ENCODE measurements around the gene PTPRK.

The PTPRK gene

DNA sequence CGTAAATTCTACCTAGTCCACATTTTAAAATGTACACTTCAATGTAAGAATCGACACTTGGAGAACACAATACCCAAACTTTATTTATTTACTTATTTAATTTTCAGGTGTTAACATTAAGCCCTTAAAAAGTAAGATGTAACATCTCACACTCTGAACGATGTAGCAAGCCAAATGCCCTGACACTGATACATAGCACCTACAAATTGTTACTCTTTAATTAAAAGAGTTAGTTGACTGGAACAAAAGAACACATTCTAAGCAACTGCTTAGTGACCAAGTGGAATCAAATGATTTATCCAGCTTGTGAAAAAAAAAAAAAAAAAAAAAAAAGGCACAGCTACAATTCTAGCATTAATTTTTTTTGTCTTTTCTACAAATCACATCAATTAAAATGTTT lies 327.4 kb downstream of the PTPRK start:
- H3K36me3 ChIP-seq (ENCODE audit: control insufficient read depth in 1 of 2, insufficient read depth in 2 of 2, low read depth in 1 of 2, low read length in 2 of 2) = no peaks in the 10 kb centered on the region
- no peaks in the 10 kb centered on the region for H3K9me3 ChIP-seq (ENCODE audit: control insufficient read depth, low read length)
- H2BK120ac ChIP-seq (ENCODE audit: low read depth, low read length) = no peak overlapping the region
- no peak overlapping the region for H3K4me2 ChIP-seq (ENCODE audit: low read length, poor library complexity, severe bottlenecking)
- DNase-seq = no peak
- peaks cover 2% of the 10 kb centered on the region for H3K4me1 ChIP-seq (ENCODE audit: control insufficient read depth, insufficient read depth, low read depth, low read length)
- no peak overlapping the region for H3K18ac ChIP-seq (ENCODE audit: low read depth in 1 of 2, low read length in 2 of 2)
- peaks cover 11% of the 10 kb centered on the region for H3K79me1 ChIP-seq (replicated peaks; ENCODE audit: low read length, poor library complexity, severe bottlenecking)
- no peak overlapping the region for H3K4me3 ChIP-seq (ENCODE audit: insufficient read depth in 1 of 2, low read depth in 1 of 2, low read length in 2 of 2)
- no peak overlapping the region for H2BK5ac ChIP-seq (ENCODE audit: low read depth, low read length, poor library complexity, severe bottlenecking)
- no peak overlapping the region for H3K23ac ChIP-seq (ENCODE audit: low read length in 2 of 2)
- H3K14ac ChIP-seq (ENCODE audit: low read length in 2 of 2) = no peak overlapping the region
- no peaks in the 10 kb centered on the region for H3K27me3 ChIP-seq (ENCODE audit: control insufficient read depth in 1 of 2, insufficient read depth in 1 of 2, low read length in 2 of 2)
- H2BK12ac ChIP-seq (ENCODE audit: low read length in 2 of 2) = no peak overlapping the region
- H2AFZ ChIP-seq (ENCODE audit: low read depth, low read length) = no peak overlapping the region
- H4K8ac ChIP-seq (ENCODE audit: low read length) = no peak overlapping the region
- no peak overlapping the region for H3K9ac ChIP-seq (ENCODE audit: low read length)
- no peak overlapping the region for H4K91ac ChIP-seq (ENCODE audit: low read length)
- no peak overlapping the region for H2BK15ac ChIP-seq (ENCODE audit: low read depth, poor library complexity, severe bottlenecking)
- H3K27ac ChIP-seq (ENCODE audit: low read length, poor library complexity, severe bottlenecking) = no peak overlapping the region
- H2AK5ac ChIP-seq (ENCODE audit: low read length, severe bottlenecking) = no peak overlapping the region
- WGBS = no CpG with 5 or more reads among the region's 3 CpGs
- no peak overlapping the region for H3K4ac ChIP-seq (ENCODE audit: low read depth in 1 of 2, low read length in 2 of 2)

DNA sequence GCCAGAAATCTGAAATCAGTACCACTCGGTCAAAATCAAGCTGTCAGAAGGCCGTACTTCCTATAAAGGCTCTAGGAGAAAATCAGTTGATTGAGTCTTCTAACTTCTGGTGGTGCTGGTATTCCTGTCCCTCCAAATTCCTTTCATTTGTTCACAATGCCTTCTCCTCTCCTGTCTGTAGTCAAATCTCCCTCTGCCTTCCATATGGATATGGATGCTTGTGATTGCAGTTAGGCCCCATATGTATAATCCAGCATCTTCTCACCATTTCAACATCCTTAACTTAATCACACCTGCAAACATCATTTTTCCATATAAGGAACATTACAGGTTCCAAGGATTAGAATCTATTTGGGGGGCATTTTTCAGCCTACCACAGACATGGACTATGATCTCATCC lies 331.7 kb downstream of the PTPRK start:
- Histone ChIP-seq H4K8ac (ENCODE audit: low read length) (no peak overlapping the region), H3K4ac (ENCODE audit: low read depth in 1 of 2, low read length in 2 of 2) (no peak overlapping the region), H2BK15ac (ENCODE audit: low read depth, poor library complexity, severe bottlenecking) (no peak overlapping the region), H3K9me3 (ENCODE audit: control insufficient read depth, low read length) (no peaks in the 10 kb centered on the region), H3K79me1 (replicated peaks; ENCODE audit: low read length, poor library complexity, severe bottlenecking) (peaks cover 12% of the 10 kb centered on the region), H3K9ac (ENCODE audit: low read length) (no peak overlapping the region), H3K4me3 (ENCODE audit: insufficient read depth in 1 of 2, low read depth in 1 of 2, low read length in 2 of 2) (no peak overlapping the region), H3K4me1 (ENCODE audit: control insufficient read depth, insufficient read depth, low read depth, low read length) (peaks cover 2% of the 10 kb centered on the region), H3K14ac (ENCODE audit: low read length in 2 of 2) (no peak overlapping the region), H2BK5ac (ENCODE audit: low read depth, low read length, poor library complexity, severe bottlenecking) (no peak overlapping the region), H3K27me3 (ENCODE audit: control insufficient read depth in 1 of 2, insufficient read depth in 1 of 2, low read length in 2 of 2) (no peaks in the 10 kb centered on the region), H2AK5ac (ENCODE audit: low read length, severe bottlenecking) (no peak overlapping the region), H2BK120ac (ENCODE audit: low read depth, low read length) (no peak overlapping the region), H3K23ac (ENCODE audit: low read length in 2 of 2) (no peak overlapping the region), H4K91ac (ENCODE audit: low read length) (no peak overlapping the region), H3K4me2 (ENCODE audit: low read length, poor library complexity, severe bottlenecking) (no peak overlapping the region), H3K18ac (ENCODE audit: low read depth in 1 of 2, low read length in 2 of 2) (no peak overlapping the region), H2AFZ (ENCODE audit: low read depth, low read length) (no peak overlapping the region), H2BK12ac (ENCODE audit: low read length in 2 of 2) (no peak overlapping the region), H3K36me3 (ENCODE audit: control insufficient read depth in 1 of 2, insufficient read depth in 2 of 2, low read depth in 1 of 2, low read length in 2 of 2) (peaks cover 0 to 9% of the 10 kb centered on the region in 2 experiments), H3K27ac (ENCODE audit: low read length, poor library complexity, severe bottlenecking) (no peak overlapping the region)
- no peak for DNase-seq
- WGBS = 100% methylated on average over 1 of the region's 2 CpGs

DNA sequence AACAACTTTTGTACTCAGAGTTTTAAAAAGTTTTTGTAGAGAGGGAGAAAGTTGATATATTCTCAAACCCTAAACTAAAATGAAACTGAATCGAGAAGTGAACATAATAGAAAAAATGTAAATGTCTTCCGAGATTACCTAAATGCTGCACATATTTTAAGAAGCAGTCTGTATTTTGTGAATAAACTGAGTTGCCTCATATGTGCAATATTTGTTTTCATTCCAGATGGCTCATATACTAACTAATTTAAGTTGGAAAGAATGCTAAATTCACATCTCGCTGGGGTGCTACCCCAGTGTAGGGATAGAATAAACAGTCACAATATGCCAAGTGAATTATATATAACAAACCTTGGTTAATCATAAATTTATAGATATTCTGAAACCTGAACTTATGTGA lies 333.7 kb downstream of the PTPRK start:
- no peak overlapping the region for H3K4ac ChIP-seq (ENCODE audit: low read depth in 1 of 2, low read length in 2 of 2)
- H3K4me2 ChIP-seq (ENCODE audit: low read length, poor library complexity, severe bottlenecking) = no peak overlapping the region
- H3K9ac ChIP-seq (ENCODE audit: low read length) = peak overlapping the region; percentile 35
- no peak overlapping the region for H3K14ac ChIP-seq (ENCODE audit: low read length in 2 of 2)
- H3K18ac ChIP-seq (ENCODE audit: low read depth in 1 of 2, low read length in 2 of 2) = no peak overlapping the region
- no peak overlapping the region for H3K23ac ChIP-seq (ENCODE audit: low read length in 2 of 2)
- no peak overlapping the region for H4K8ac ChIP-seq (ENCODE audit: low read length)
- H3K79me1 ChIP-seq (replicated peaks; ENCODE audit: low read length, poor library complexity, severe bottlenecking) = peaks cover 8% of the 10 kb centered on the region
- H2BK5ac ChIP-seq (ENCODE audit: low read depth, low read length, poor library complexity, severe bottlenecking) = no peak overlapping the region
- H4K91ac ChIP-seq (ENCODE audit: low read length) = no peak overlapping the region
- H3K9me3 ChIP-seq (ENCODE audit: control insufficient read depth, low read length) = no peaks in the 10 kb centered on the region
- H3K4me1 ChIP-seq (ENCODE audit: control insufficient read depth, insufficient read depth, low read depth, low read length) = no peaks in the 10 kb centered on the region
- H2BK12ac ChIP-seq (ENCODE audit: low read length in 2 of 2) = no peak overlapping the region
- H3K27ac ChIP-seq (ENCODE audit: low read length, poor library complexity, severe bottlenecking) = no peak overlapping the region
- H2AFZ ChIP-seq (ENCODE audit: low read depth, low read length) = no peak overlapping the region
- no peak overlapping the region for H2BK15ac ChIP-seq (ENCODE audit: low read depth, poor library complexity, severe bottlenecking)
- no CpG with 5 or more reads among the region's 3 CpGs for WGBS
- H3K36me3 ChIP-seq (ENCODE audit: control insufficient read depth in 1 of 2, insufficient read depth in 2 of 2, low read depth in 1 of 2, low read length in 2 of 2) = peaks cover 0 to 13% of the 10 kb centered on the region in 2 experiments
- H3K27me3 ChIP-seq (ENCODE audit: control insufficient read depth in 1 of 2, insufficient read depth in 1 of 2, low read length in 2 of 2) = no peaks in the 10 kb centered on the region
- H2BK120ac ChIP-seq (ENCODE audit: low read depth, low read length) = no peak overlapping the region
- no peak overlapping the region for H2AK5ac ChIP-seq (ENCODE audit: low read length, severe bottlenecking)
- no peak for DNase-seq
- H3K4me3 ChIP-seq (ENCODE audit: insufficient read depth in 1 of 2, low read depth in 1 of 2, low read length in 2 of 2) = no peak overlapping the region

DNA sequence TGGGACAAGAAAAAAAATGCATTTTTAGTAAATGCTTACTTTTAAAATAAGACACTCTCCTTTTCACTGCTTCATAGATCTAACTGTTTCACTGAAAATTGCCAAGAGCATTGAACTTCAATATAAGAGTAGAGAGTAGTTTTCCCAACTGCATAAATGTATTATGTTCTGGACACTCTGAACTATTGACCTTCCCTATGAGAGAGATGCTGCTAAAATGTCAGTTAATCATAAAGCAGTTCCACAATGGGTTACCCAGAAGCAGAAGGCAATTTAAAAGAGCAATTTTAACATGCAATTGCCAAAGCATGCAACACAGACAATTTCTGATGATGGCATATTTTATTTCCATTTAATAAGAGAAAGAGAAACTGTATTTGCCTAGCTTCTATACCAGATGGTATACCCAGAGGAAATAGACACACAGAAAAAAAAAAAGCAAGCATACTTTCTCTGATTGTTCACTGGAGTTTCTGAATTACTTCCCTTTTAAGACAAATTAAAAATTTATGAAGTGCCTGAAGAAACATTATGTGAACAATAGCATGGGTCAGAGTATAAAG lies 340.4 kb downstream of the PTPRK start:
- DNase-seq = no peak
- H3K27ac ChIP-seq (ENCODE audit: low read length, poor library complexity, severe bottlenecking) = no peak overlapping the region
- H4K91ac ChIP-seq (ENCODE audit: low read length) = no peak overlapping the region
- no peak overlapping the region for H3K23ac ChIP-seq (ENCODE audit: low read length in 2 of 2)
- no peak overlapping the region for H4K8ac ChIP-seq (ENCODE audit: low read length)
- H2BK12ac ChIP-seq (ENCODE audit: low read length in 2 of 2) = no peak overlapping the region
- no peak overlapping the region for H2BK15ac ChIP-seq (ENCODE audit: low read depth, poor library complexity, severe bottlenecking)
- H3K27me3 ChIP-seq (ENCODE audit: control insufficient read depth in 1 of 2, insufficient read depth in 1 of 2, low read length in 2 of 2) = no peaks in the 10 kb centered on the region
- H3K9me3 ChIP-seq (ENCODE audit: control insufficient read depth, low read length) = no peaks in the 10 kb centered on the region
- no peak overlapping the region for H3K14ac ChIP-seq (ENCODE audit: low read length in 2 of 2)
- no peak overlapping the region for H2BK120ac ChIP-seq (ENCODE audit: low read depth, low read length)
- H2BK5ac ChIP-seq (ENCODE audit: low read depth, low read length, poor library complexity, severe bottlenecking) = no peak overlapping the region
- H2AFZ ChIP-seq (ENCODE audit: low read depth, low read length) = no peak overlapping the region
- H3K79me1 ChIP-seq (replicated peaks; ENCODE audit: low read length, poor library complexity, severe bottlenecking) = peaks cover 2% of the 10 kb centered on the region
- H2AK5ac ChIP-seq (ENCODE audit: low read length, severe bottlenecking) = no peak overlapping the region
- no peaks in the 10 kb centered on the region for H3K4me1 ChIP-seq (ENCODE audit: control insufficient read depth, insufficient read depth, low read depth, low read length)
- H3K4me2 ChIP-seq (ENCODE audit: low read length, poor library complexity, severe bottlenecking) = no peak overlapping the region
- H3K36me3 ChIP-seq (ENCODE audit: control insufficient read depth in 1 of 2, insufficient read depth in 2 of 2, low read depth in 1 of 2, low read length in 2 of 2) = peaks cover 0 to 13% of the 10 kb centered on the region in 2 experiments
- no peak overlapping the region for H3K4me3 ChIP-seq (ENCODE audit: insufficient read depth in 1 of 2, low read depth in 1 of 2, low read length in 2 of 2)
- no peak overlapping the region for H3K9ac ChIP-seq (ENCODE audit: low read length)
- no peak overlapping the region for H3K4ac ChIP-seq (ENCODE audit: low read depth in 1 of 2, low read length in 2 of 2)
- no peak overlapping the region for H3K18ac ChIP-seq (ENCODE audit: low read depth in 1 of 2, low read length in 2 of 2)
